Measurements from ENCODE around the gene KIF11.

DNA sequence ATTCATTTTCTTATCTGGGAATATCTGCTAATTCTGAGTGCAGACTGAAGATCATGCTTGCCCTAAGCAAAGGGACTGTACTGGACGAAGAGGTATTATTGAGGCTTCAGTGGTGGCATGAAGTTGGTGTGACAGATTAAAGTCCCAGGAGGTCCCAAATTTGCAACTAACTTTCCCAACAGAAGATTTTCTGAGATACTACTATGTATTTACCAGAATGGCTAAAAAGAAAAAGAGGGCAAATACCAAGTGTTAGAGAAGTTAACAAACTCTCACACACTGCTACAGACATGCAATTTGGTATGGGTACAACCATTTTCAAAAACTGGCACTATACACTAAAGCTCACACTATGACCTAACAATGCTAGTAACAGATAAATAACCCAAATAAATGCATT, 47.4 kb upstream of the KIF11 start:
- TF ChIP-seq, protein P1, sequence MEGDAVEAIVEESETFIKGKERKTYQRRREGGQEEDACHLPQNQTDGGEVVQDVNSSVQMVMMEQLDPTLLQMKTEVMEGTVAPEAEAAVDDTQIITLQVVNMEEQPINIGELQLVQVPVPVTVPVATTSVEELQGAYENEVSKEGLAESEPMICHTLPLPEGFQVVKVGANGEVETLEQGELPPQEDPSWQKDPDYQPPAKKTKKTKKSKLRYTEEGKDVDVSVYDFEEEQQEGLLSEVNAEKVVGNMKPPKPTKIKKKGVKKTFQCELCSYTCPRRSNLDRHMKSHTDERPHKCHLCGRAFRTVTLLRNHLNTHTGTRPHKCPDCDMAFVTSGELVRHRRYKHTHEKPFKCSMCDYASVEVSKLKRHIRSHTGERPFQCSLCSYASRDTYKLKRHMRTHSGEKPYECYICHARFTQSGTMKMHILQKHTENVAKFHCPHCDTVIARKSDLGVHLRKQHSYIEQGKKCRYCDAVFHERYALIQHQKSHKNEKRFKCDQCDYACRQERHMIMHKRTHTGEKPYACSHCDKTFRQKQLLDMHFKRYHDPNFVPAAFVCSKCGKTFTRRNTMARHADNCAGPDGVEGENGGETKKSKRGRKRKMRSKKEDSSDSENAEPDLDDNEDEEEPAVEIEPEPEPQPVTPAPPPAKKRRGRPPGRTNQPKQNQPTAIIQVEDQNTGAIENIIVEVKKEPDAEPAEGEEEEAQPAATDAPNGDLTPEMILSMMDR (conservative IDR thresholded peaks at IDR 0.05; ENCODE audit: low read depth, low read length) = no peak
- TF ChIP-seq FOS (IDR thresholded peaks at IDR 0.05; ENCODE audit: low read depth, low read length) (no peak), CEBPB (IDR thresholded peaks at IDR 0.05; ENCODE audit: low read depth, low read length) (no peak), POLR2A (IDR thresholded peaks at IDR 0.05; ENCODE audit: low read depth, low read length) (no peak)
